PC-3 (cell line): ENCODE measurements around the gene OOSP4B. TPM values are rescaled to one million over a fixed set of nuclear protein-coding genes. Genes with fewer than 3 reads are reported as not detected.

Experiments
- ATAC-seq: fragments of 200-7000 bp; cut with Tn5 transposase; 2 replicates; pipeline ENCODE4 v1.9.1; 2020; ENCODE audit warnings: mild to moderate bottlenecking, moderate library complexity
- BruUV-seq: library from RNA; stranded (reverse); fragments of 400-500 nt; replicated peaks from 2 replicates; lab custom pipeline; 2021; lab: Mats Ljungman, UMichigan
- CTCF ChIA-PET: fragments of 300-600 bp; sonication (Branson Sonifier 250); formaldehyde crosslinking; loops from one replicate; lab custom pipeline; 2022; ENCODE audit warnings: antibody characterized with exemption; lab: Charles Lee
- POLR2A ChIA-PET: fragments of 300-600 bp; sonication (Branson Sonifier 250); formaldehyde crosslinking; loops from one replicate; lab custom pipeline; 2022; ENCODE audit warnings: antibody characterized with exemption; ENCODE audit not compliant: unreplicated experiment; lab: Charles Lee
- DNase-seq: peaks from one replicate; pipeline ENCODE4 v3.0.0-alpha.2; 2015
- H2AFZ ChIP-seq: fragments of 300-600 bp; sonication (generic); 2 replicates; pipeline ENCODE4 v1.6.0; 2016; ENCODE audit warnings: antibody characterized with exemption, low read length
- H3F3A ChIP-seq: fragments of 300-600 bp; sonication (generic); one replicate; pipeline ENCODE4 v1.6.0; 2017; ENCODE audit warnings: antibody characterized with exemption, low read length, control low read depth, mild to moderate bottlenecking; ENCODE audit not compliant: unreplicated experiment
- H3K27ac ChIP-seq: fragments of 300-600 bp; sonication (generic); 2 replicates; pipeline ENCODE4 v1.5.1; 2016; ENCODE audit warnings: mild to moderate bottlenecking, low read length
- H3K27me3 ChIP-seq: fragments of 300-600 bp; sonication (generic); 2 replicates; pipeline ENCODE4 v1.6.1; 2016; ENCODE audit warnings: low read length, mixed read lengths
- H3K36me3 ChIP-seq: fragments of 300-600 bp; sonication (generic); 2 replicates; pipeline ENCODE4 v1.6.1; 2016; ENCODE audit warnings: low read depth, mixed run types, low read length, mixed read lengths
- H3K4me1 ChIP-seq: fragments of 300-600 bp; sonication (generic); 2 replicates; pipeline ENCODE4 v1.5.1; 2016; ENCODE audit warnings: low read length; ENCODE audit not compliant: insufficient read depth
- H3K4me2 ChIP-seq: fragments of 300-600 bp; sonication (generic); 2 replicates; pipeline ENCODE4 v1.6.0; 2016; ENCODE audit warnings: low read length
- H3K4me3 ChIP-seq: fragments of 300-600 bp; sonication (generic); 2 replicates; pipeline ENCODE4 v1.5.1; 2016; ENCODE audit warnings: mild to moderate bottlenecking, low read length, mixed read lengths
- H3K79me2 ChIP-seq: fragments of 300-600 bp; sonication (generic); 2 replicates; pipeline ENCODE4 v1.6.1; 2017; ENCODE audit warnings: low read length, mixed read lengths
- H3K9ac ChIP-seq: fragments of 300-600 bp; sonication (generic); 2 replicates; pipeline ENCODE4 v1.6.0; 2016; ENCODE audit warnings: mild to moderate bottlenecking, low read length
- H3K9me2 ChIP-seq: fragments of 300-600 bp; sonication (generic); replicated peaks from 2 replicates; pipeline ENCODE4 v1.6.1; 2016; ENCODE audit warnings: mixed run types, low read length, mixed read lengths
- H3K9me3 ChIP-seq: fragments of 300-600 bp; sonication (generic); 2 replicates; pipeline ENCODE4 v1.6.1; 2016; ENCODE audit warnings: low read length, mixed read lengths
- H4K20me1 ChIP-seq: fragments of 300-600 bp; sonication (generic); 2 replicates; pipeline ENCODE4 v1.6.1; 2016; ENCODE audit warnings: low read length, mixed read lengths
- EZH2 ChIP-seq: fragments of 300-600 bp; sonication (generic); IDR thresholded peaks from one replicate; pipeline ENCODE4 v1.6.1; 2017; ENCODE audit warnings: antibody characterized with exemption, mild to moderate bottlenecking, low read length; ENCODE audit not compliant: unreplicated experiment
- EZH2phosphoT487 ChIP-seq: fragments of 300-600 bp; sonication (generic); IDR thresholded peaks from 2 replicates; pipeline ENCODE4 v1.6.1; 2018; ENCODE audit warnings: mild to moderate bottlenecking, antibody characterized with exemption, low read length, borderline replicate concordance
- intact Hi-C: fragments of 100-400 bp; cut with micrococcal nuclease; formaldehyde crosslinking; loops from 2 replicates; pipeline ENCODE4 v1.9.0; 2023
- total RNA-seq: library from RNA; depleted of rRNA; stranded (reverse); fragments of >200 nt; gene quantifications from 2 replicates; pipeline ENCODE4 v1.2.3, GENCODE V29; 2014
- TF ChIP-seq, protein P1 (sequence below): fragments of 300-600 bp; sonication (generic); conservative IDR thresholded peaks from 2 replicates; pipeline ENCODE4 v1.5.1; 2017; ENCODE audit warnings: antibody characterized with exemption, low read depth, mild to moderate bottlenecking, low read length

OOSP4B gene
- total RNA-seq, 1 experiment from 2014 or later, result not detected

DNA sequence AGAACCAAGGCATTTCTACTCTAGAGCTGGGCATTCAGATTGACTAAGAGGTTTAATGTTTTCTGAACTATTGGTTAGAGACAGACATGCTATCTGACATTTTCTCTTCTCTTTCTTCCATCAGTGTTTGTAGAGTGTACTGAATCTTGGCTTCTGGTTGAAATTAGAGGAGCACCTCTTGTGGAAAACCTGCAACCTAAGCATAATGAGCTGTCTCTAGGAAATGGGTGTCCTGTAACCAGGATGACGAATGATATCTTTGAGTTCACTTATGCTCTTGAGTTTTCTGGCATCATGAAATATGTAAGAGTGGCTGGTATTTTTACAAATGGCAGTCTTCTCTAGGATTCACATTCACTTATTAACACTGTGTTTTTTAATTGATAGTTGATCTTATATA is 33.8 kb upstream of the OOSP4B start:
- H3K9ac ChIP-seq, result no peak overlapping the region
- H2AFZ ChIP-seq, result no peak overlapping the region
- intact Hi-C loops, result no loop called here
- H3K4me1 ChIP-seq, result no peaks in the 10 kb centered on the region
- ChIA-PET POLR2A (no interaction called here), CTCF (no interaction called here)
- no peak for DNase-seq
- no peak overlapping the region for H3K4me2 ChIP-seq
- no peaks in the 10 kb centered on the region for H4K20me1 ChIP-seq
- no peaks in the 10 kb centered on the region for H3K9me3 ChIP-seq
- no peaks in the 10 kb centered on the region for H3K9me2 ChIP-seq
- H3K27me3 ChIP-seq, result peaks cover 8% of the 10 kb centered on the region
- no peak for ATAC-seq
- H3K27ac ChIP-seq, result no peak overlapping the region
- H3K36me3 ChIP-seq, result no peaks in the 10 kb centered on the region
- no peaks in the 10 kb centered on the region for H3F3A ChIP-seq
- H3K79me2 ChIP-seq, result no peaks in the 10 kb centered on the region
- no TSS peak for BruUV-seq
- TF ChIP-seq, protein P1, sequence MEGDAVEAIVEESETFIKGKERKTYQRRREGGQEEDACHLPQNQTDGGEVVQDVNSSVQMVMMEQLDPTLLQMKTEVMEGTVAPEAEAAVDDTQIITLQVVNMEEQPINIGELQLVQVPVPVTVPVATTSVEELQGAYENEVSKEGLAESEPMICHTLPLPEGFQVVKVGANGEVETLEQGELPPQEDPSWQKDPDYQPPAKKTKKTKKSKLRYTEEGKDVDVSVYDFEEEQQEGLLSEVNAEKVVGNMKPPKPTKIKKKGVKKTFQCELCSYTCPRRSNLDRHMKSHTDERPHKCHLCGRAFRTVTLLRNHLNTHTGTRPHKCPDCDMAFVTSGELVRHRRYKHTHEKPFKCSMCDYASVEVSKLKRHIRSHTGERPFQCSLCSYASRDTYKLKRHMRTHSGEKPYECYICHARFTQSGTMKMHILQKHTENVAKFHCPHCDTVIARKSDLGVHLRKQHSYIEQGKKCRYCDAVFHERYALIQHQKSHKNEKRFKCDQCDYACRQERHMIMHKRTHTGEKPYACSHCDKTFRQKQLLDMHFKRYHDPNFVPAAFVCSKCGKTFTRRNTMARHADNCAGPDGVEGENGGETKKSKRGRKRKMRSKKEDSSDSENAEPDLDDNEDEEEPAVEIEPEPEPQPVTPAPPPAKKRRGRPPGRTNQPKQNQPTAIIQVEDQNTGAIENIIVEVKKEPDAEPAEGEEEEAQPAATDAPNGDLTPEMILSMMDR, result no peak
- no peak for TF ChIP-seq EZH2phosphoT487
- no peak for TF ChIP-seq EZH2
- no peak overlapping the region for H3K4me3 ChIP-seq

DNA sequence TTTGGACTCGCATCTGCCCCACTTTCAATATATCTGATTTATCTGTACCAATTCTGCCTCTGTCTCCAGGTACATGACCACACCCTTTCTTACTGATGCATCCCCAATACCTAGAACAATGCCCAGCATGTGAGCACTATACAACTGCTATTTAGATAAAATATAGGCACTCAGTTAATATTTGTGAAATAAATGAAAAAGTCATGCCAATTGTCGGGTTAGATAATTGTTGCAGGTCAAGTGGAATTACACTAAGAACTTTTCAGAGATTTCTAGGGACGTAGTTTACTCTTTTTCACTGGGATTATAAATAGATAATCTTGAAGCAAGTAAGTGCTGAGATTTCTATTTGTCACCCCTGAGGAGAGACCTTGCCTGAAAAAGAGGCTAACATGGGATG is 32.6 kb upstream of the OOSP4B start:
- no peaks in the 10 kb centered on the region for H3K9me3 ChIP-seq
- ChIA-PET CTCF (no interaction called here), POLR2A (no interaction called here)
- H4K20me1 ChIP-seq, result no peaks in the 10 kb centered on the region
- no peak overlapping the region for H3K4me3 ChIP-seq
- H3K9ac ChIP-seq, result no peak overlapping the region
- no peak overlapping the region for H3K4me2 ChIP-seq
- H3K27ac ChIP-seq, result no peak overlapping the region
- no peak for DNase-seq
- H3K4me1 ChIP-seq, result no peaks in the 10 kb centered on the region
- no peaks in the 10 kb centered on the region for H3F3A ChIP-seq
- BruUV-seq, result no TSS peak
- no peaks in the 10 kb centered on the region for H3K36me3 ChIP-seq
- no peaks in the 10 kb centered on the region for H3K9me2 ChIP-seq
- no peaks in the 10 kb centered on the region for H3K79me2 ChIP-seq
- intact Hi-C loops, result no loop called here
- TF ChIP-seq EZH2phosphoT487 (no peak), EZH2 (no peak)
- TF ChIP-seq, protein P1, result no peak
- H3K27me3 ChIP-seq, result peaks cover 8% of the 10 kb centered on the region
- H2AFZ ChIP-seq, result no peak overlapping the region
- no peak for ATAC-seq

DNA sequence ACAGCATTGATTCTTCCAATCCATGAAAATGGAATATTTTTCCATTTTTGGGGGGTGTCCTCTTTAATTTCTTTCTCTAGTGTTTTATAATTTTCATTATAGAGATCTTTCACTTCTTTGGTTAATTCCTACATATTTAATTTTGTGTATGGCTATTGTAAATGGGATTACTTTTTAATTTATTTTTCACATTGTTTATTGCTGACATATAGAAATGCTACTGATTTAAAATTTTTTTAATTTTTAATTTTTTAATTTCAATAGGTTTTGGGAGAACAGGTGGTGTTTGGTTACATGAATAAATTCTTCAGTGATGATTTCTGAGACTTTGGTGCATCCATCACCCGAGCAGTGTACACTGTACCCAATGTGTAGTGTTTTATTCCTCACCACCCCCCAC is 26.6 kb upstream of the OOSP4B start:
- H3K4me2 ChIP-seq, result no peak overlapping the region
- TF ChIP-seq EZH2phosphoT487 (no peak), EZH2 (no peak)
- TF ChIP-seq, protein P1, result no peak
- ATAC-seq (no peak), DNase-seq (no peak)
- H3K79me2 ChIP-seq, result no peaks in the 10 kb centered on the region
- no peak overlapping the region for H3K27ac ChIP-seq
- no peaks in the 10 kb centered on the region for H3K4me1 ChIP-seq
- no peaks in the 10 kb centered on the region for H3F3A ChIP-seq
- no peaks in the 10 kb centered on the region for H3K9me2 ChIP-seq
- intact Hi-C loops, result no loop called here
- ChIA-PET POLR2A (no interaction called here), CTCF (no interaction called here)
- no TSS peak for BruUV-seq
- no peaks in the 10 kb centered on the region for H3K27me3 ChIP-seq
- no peak overlapping the region for H3K4me3 ChIP-seq
- H4K20me1 ChIP-seq, result no peaks in the 10 kb centered on the region
- no peaks in the 10 kb centered on the region for H3K36me3 ChIP-seq
- no peak overlapping the region for H3K9ac ChIP-seq
- H3K9me3 ChIP-seq, result no peaks in the 10 kb centered on the region
- H2AFZ ChIP-seq, result no peak overlapping the region
